IgD-negative memory B cell (primary cell): ENCODE measurements around the gene LSM3. TPM values are rescaled to one million over a fixed set of nuclear protein-coding genes. Genes with fewer than 3 reads are reported as not detected.

ENCODE experiments used
- H3K27ac Mint-ChIP-seq, 3 donors: one replicate each; pipeline ENCODE4 v1.8.0; 2020 to 2022; ENCODE audit warnings: mild to moderate bottlenecking in 3 of 3, mixed read lengths in 3 of 3, moderate library complexity in 1 of 3
- H3K27me3 Mint-ChIP-seq: one replicate; pipeline ENCODE4 v1.8.0; 2021; ENCODE audit warnings: mixed read lengths
- H3K36me3 Mint-ChIP-seq: one replicate; pipeline ENCODE4 v1.8.0; 2020; ENCODE audit warnings: mild to moderate bottlenecking, mixed read lengths
- H3K4me1 Mint-ChIP-seq, 3 donors: one replicate each; pipeline ENCODE4 v1.8.0; 2020 to 2022; ENCODE audit warnings: mixed read lengths in 3 of 3, mild to moderate bottlenecking in 1 of 3
- H3K4me3 Mint-ChIP-seq, 4 donors: one replicate each; pipeline ENCODE4 v1.8.0; 2020 to 2022; ENCODE audit warnings: mild to moderate bottlenecking in 4 of 4, mixed read lengths in 4 of 4, moderate library complexity in 3 of 4
- H3K9me3 Mint-ChIP-seq, 3 donors: one replicate each; pipeline ENCODE4 v1.8.0; 2020 to 2021; ENCODE audit warnings: mixed read lengths in 3 of 3, mild to moderate bottlenecking in 1 of 3
- polyA plus RNA-seq: library from polyadenylated mRNA; unstranded; fragments of 300-500 nt; fragmentation: Illumina TruSeq; gene quantifications from one replicate; pipeline ENCODE4 v1.2.3, GENCODE V29; 2021

Gene LSM3
- polyA plus RNA-seq, 1 donor from 2014 or later, result 25.3 TPM

DNA sequence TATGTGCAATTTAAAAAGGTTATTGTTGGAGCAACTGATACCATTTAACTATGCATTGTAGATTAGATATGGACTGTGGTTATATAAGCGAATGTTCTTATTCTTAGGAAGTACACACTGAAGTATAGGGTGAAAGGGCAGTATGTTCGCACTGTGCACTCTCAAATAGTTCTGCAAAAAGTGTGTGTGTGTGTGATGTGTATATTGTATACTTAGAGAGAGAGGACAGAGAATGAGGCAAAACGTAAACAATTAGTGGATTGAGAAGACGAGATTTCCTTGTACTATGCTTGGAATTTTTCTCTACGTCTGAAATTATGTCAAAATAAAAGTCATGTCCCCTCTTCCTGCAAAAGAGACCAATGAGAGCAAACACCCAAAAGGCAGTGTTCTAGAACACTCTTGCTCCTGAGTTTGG, 30.4 kb downstream of the LSM3 start:
- H3K4me3 Mint-ChIP-seq, result no peak overlapping the region
- no peaks in the 10 kb centered on the region for H3K9me3 Mint-ChIP-seq
- no peak overlapping the region for H3K27ac Mint-ChIP-seq
- H3K27me3 Mint-ChIP-seq, result no peaks in the 10 kb centered on the region
- no peaks in the 10 kb centered on the region for H3K4me1 Mint-ChIP-seq
- H3K36me3 Mint-ChIP-seq, result no peaks in the 10 kb centered on the region

- Mint-ChIP-seq H3K36me3 (no peaks in the 10 kb centered on the region), H3K27ac (no peak overlapping the region), H3K4me3 (no peak overlapping the region)
Measured at GRCh38 chr3:14209581-14210289, 31.1 kb downstream of the LSM3 start.

DNA sequence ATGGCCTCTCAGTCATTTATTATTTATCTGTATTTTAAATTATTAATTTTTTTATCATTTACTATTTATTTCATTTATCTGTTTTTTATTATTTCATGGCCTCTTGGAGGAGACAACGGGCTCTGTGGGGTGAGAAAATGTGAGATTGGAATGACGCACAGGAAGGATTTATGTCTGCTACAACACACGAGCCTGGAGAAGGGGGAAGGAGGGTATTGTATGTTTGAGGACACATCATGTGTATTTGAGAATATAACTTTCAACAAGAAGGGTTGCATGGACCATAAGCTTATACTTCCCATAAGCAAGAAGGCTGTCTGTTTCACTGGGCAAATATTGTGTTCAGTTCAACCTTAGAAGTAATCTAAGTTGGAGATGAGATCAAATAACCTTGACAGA, 31.7 kb downstream of the LSM3 start:
- H3K27ac Mint-ChIP-seq, result no peak overlapping the region

More at GRCh38 chr3:14209581-14210289, 31.1 kb downstream of the LSM3 start:
- no peaks in the 10 kb centered on the region for H3K27me3 Mint-ChIP-seq
- no peaks in the 10 kb centered on the region for H3K4me1 Mint-ChIP-seq
- no peaks in the 10 kb centered on the region for H3K9me3 Mint-ChIP-seq

DNA sequence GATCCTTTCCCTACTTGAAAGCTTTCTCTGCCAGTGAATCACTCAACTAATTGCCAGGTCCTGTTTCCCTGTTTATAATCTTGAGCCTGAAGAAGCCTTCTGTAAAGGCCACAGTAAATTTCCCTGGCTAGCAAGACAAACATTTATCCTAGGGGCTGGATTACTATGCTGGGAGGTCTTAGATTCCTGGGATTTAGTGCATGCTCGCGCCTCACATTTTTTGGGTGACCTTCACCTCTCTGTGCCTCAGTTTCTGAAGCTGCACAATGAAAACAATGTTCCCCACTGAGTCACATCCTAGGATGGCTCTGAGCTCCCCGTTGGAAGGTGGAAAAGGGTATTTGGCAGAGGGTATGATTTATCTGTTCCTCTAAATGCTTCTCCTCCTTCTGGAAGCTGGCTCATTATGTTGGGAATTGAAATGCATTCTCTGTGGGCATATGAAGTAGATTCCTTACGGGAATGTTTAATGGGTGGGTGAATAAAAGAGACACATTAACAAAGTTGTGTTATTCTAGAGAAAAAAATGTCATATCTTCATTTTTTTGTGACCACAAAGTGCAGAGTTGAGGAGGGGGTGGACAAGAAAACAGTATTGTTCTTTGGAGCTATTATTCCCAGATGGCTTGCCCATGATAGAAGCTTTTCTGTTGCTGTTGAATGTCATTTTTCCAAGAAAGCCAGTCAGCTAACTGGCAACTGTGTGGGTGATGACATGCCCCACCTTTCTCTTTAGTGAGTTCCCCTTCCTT, 32.4 kb downstream of the LSM3 start:
- Mint-ChIP-seq H3K27me3 (no peaks in the 10 kb centered on the region), H3K9me3 (no peaks in the 10 kb centered on the region), H3K36me3 (no peaks in the 10 kb centered on the region), H3K4me1 (no peaks in the 10 kb centered on the region), H3K4me3 (no peak overlapping the region), H3K27ac (no peak overlapping the region)

More for the DNA sequence above, 31.7 kb downstream of the LSM3 start:
- Mint-ChIP-seq H3K4me1 (no peaks in the 10 kb centered on the region), H3K27me3 (no peaks in the 10 kb centered on the region), H3K4me3 (no peak overlapping the region), H3K36me3 (no peaks in the 10 kb centered on the region), H3K9me3 (no peaks in the 10 kb centered on the region)

DNA sequence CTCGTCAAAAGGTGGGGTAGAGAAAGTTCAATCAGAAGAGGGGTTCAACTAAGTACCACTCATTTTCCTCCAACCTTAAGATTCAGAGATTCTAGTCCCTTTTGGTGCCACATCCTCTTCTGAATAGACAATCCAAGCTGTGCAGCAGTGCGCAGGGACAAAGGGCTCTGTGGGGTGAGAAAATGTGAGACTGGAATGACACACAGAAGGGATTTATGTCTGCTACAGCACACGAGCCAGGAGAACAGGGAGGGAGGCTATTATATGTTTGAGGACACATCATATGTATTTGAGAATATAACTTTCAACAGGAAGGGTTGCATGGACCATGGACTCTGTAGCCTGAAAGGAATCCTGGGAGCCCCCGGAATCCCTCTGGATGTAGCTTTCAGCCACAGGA, 33.0 kb downstream of the LSM3 start:
- Mint-ChIP-seq H3K4me1 (peaks cover 0 to 2% (median 0%) of the 10 kb centered on the region in 3 donors), H3K4me3 (no peak overlapping the region), H3K27ac (no peak overlapping the region), H3K36me3 (no peaks in the 10 kb centered on the region), H3K9me3 (no peaks in the 10 kb centered on the region), H3K27me3 (peaks cover 1% of the 10 kb centered on the region)

DNA sequence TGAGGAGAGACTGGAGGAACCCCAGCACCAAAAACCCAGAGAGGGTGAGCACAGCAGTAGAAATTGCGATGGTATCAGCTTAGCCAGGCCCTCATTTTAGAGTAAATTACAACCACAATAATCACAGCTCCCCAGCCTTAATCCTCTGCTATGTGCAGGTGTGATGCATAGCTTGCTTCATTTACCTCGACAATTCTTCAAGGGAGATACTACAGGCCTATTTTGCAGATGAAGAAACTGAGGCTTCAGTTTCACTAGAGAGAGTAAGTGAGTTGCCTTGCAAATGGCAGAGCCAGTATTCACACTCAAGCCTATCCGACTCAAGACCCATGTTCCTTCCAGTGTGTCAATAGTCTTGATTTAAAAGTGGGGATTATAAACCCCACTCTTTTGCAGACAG, 33.4 kb downstream of the LSM3 start:
- Mint-ChIP-seq H3K36me3 (no peaks in the 10 kb centered on the region), H3K27ac (no peak overlapping the region), H3K4me3 (no peak overlapping the region), H3K9me3 (no peaks in the 10 kb centered on the region), H3K4me1 (peaks cover 0 to 6% (median 0%) of the 10 kb centered on the region in 3 donors), H3K27me3 (peaks cover 1% of the 10 kb centered on the region)

GRCh38 chr3:14213066-14213774, 34.6 kb downstream of the LSM3 start:
- Mint-ChIP-seq H3K36me3 (no peaks in the 10 kb centered on the region), H3K27me3 (peaks cover 1% of the 10 kb centered on the region), H3K4me3 (no peak overlapping the region), H3K4me1 (peaks cover 0 to 7% (median 0%) of the 10 kb centered on the region in 3 donors), H3K9me3 (no peaks in the 10 kb centered on the region), H3K27ac (no peak overlapping the region)

DNA sequence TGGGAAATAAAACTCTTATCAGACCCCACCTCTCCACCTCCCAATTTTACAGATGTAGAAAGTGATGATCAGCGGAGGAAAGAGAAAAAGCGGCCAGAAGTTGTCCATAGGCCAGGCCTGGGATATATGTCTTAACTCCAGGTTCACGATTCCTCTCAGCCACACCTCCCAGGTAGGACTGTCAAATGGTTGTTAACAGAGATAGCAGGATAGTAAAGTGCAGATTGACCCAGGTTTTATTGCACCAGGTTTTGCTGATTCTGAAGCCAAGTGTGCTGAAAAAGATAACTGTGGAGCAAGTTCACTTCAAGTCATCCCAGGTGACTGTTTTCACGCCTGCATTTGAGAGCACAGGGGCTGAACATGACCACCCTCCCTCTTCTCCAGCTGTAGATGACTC, 36.1 kb downstream of the LSM3 start:
- H3K36me3 Mint-ChIP-seq, result no peaks in the 10 kb centered on the region
- H3K27ac Mint-ChIP-seq, result no peak overlapping the region
- no peak overlapping the region for H3K4me3 Mint-ChIP-seq
- H3K27me3 Mint-ChIP-seq, result peaks cover 1% of the 10 kb centered on the region
- H3K4me1 Mint-ChIP-seq, result peaks cover 0 to 7% (median 0%) of the 10 kb centered on the region in 3 donors
- H3K9me3 Mint-ChIP-seq, result peaks cover 0 to under 1% (median under 1%) of the 10 kb centered on the region in 3 donors

DNA sequence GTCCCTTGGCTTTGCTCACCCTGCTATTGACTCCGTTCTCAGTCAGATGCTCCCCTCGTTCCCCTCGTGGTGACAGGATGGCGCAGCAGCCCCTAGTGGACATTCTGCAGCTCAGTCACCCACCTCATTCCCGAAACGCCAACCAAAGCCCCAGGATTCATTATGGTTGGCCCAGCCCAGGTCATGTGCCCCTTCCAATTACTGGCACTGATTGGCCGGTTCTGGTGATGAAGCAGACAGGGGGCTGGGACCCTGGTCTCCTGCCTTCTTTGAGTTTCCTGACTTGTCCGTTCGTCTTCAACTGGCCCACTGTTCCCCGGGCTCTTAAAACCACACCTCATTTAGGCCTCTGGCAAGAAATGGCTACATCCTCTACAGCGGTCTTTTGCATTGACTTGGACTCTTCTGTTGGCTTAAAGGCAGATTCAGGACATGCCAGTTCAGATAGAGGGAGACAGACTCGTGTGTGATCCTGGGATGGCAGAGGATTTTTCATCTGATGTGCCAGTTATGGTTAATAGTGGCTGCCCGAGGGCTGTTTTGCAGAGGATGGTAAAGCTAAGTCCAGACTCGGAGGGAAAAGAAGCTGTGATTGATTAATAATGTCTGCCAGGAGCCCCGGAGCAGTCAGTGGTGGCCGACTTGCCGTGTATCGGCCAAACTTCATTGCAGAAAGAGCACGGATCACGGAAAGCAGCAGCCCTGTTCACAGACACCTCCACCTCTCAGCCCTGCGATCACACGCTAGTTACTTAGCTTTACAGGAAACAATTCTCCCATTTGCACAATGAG, 37.8 kb downstream of the LSM3 start:
- Mint-ChIP-seq H3K4me3 (peak overlapping the region; percentile 72 to 94 (median 82)), H3K27ac (peak overlapping the region; percentile 3 to 97 (median 24)), H3K4me1 (peaks cover 0 to 7% (median 1%) of the 10 kb centered on the region in 3 donors), H3K9me3 (peaks cover 2 to 12% (median 12%) of the 10 kb centered on the region in 3 donors), H3K36me3 (peaks cover 3% of the 10 kb centered on the region), H3K27me3 (peaks cover 1% of the 10 kb centered on the region)

- Mint-ChIP-seq H3K4me1 (peaks cover 0 to 7% (median 1%) of the 10 kb centered on the region in 3 donors), H3K36me3 (peaks cover 5% of the 10 kb centered on the region), H3K27me3 (peaks cover 5% of the 10 kb centered on the region), H3K27ac (no peak overlapping the region), H3K4me3 (peak overlapping the region in 1 of 4 donors; percentile 46), H3K9me3 (peaks cover 6 to 21% (median 19%) of the 10 kb centered on the region in 3 donors)
Measured at GRCh38 chr3:14218355-14218754, 39.7 kb downstream of the LSM3 start.

DNA sequence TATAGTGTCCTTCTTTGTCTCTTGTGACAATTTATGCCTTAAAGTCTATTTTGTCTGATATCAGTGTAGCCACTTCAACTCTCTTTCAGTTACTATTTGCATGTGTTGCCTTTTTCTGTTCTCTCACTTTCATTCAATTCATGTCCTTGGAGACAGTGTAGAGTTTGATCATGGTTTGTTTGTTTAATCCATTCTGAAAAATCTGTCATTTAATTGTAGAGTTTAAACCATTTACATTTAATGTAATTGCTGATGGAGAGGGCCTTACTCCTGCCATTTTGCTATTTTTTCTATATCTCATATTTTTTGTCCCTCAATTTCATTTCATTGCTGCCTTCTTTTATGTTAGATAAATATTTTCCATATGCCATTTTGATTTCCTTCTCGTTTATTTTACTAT, 42.3 kb downstream of the LSM3 start:
- peaks cover 5% of the 10 kb centered on the region for H3K36me3 Mint-ChIP-seq
- H3K4me1 Mint-ChIP-seq, result peaks cover 0 to 12% (median 1%) of the 10 kb centered on the region in 3 donors
- H3K27ac Mint-ChIP-seq, result no peak overlapping the region
- no peak overlapping the region for H3K4me3 Mint-ChIP-seq
- peaks cover 5% of the 10 kb centered on the region for H3K27me3 Mint-ChIP-seq
- peaks cover 6 to 21% (median 19%) of the 10 kb centered on the region in 3 donors for H3K9me3 Mint-ChIP-seq

DNA sequence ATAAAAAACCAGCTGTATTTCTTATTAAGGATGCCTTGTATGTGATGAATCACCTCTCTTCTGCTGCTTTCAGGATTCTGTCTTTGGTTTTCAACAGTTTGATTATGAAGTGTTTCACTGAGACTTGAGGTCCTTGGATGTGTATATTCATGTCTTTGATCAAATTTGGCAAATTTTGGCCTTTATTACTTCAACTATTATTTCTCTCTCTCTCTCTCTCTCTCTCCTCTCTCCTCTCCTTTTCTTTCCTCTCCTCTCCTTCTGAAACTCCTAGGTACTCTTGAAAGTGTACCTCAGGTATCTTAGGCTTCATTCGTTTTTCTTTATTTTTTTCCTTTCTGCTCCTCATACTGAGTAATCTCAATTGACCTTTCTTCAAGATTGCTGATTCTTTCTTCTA, 43.3 kb downstream of the LSM3 start:
- H3K9me3 Mint-ChIP-seq, result peaks cover 6 to 21% (median 19%) of the 10 kb centered on the region in 3 donors
- H3K4me1 Mint-ChIP-seq, result peaks cover 0 to 8% (median 1%) of the 10 kb centered on the region in 3 donors
- peak overlapping the region in 2 of 3 donors; percentile 6 to 79 for H3K27ac Mint-ChIP-seq
- H3K36me3 Mint-ChIP-seq, result peaks cover 5% of the 10 kb centered on the region
- peaks cover 5% of the 10 kb centered on the region for H3K27me3 Mint-ChIP-seq
- no peak overlapping the region for H3K4me3 Mint-ChIP-seq

DNA sequence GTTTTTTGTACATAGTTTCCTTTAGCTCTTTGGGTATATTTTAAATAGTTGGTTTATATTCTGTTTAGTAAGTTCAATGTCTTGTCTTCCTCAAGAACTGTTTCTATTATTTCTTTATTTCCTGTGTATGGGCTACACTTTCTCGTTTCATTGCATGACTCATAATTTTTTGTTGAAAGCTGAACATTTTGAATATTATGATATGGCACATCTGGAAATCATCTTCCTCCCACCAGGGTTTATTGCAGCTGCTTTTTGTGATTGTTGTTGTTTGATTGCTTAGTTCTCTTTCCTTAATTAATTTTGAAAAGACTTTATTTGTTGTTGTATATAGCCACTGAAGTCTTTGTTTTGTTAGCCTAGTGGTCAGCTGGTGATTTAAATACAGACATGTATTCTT, 43.8 kb downstream of the LSM3 start:
- Mint-ChIP-seq H3K27me3 (peaks cover 6% of the 10 kb centered on the region), H3K4me1 (peaks cover 0 to 7% (median 1%) of the 10 kb centered on the region in 3 donors), H3K4me3 (no peak overlapping the region), H3K9me3 (peaks cover 6 to 21% (median 19%) of the 10 kb centered on the region in 3 donors), H3K36me3 (peaks cover 5% of the 10 kb centered on the region), H3K27ac (peak overlapping the region in 1 of 3 donors; percentile 79)

GRCh38 chr3:14222900-14223594, 44.4 kb downstream of the LSM3 start:
- Mint-ChIP-seq H3K36me3 (peaks cover 5% of the 10 kb centered on the region), H3K27ac (no peak overlapping the region), H3K27me3 (peaks cover 8% of the 10 kb centered on the region), H3K9me3 (peaks cover 6 to 21% (median 19%) of the 10 kb centered on the region in 3 donors), H3K4me1 (peaks cover 0 to 6% (median 1%) of the 10 kb centered on the region in 3 donors), H3K4me3 (peak overlapping the region in 1 of 4 donors; percentile 45)
